ENCODE results near the gene CAMSAP2. TPM values are rescaled to one million over a fixed set of nuclear protein-coding genes. Genes with fewer than 3 reads are reported as not detected.

Gene CAMSAP2
- total and polyA plus RNA-seq, 2 donors (not counting 3 experiments of a cell fraction or from before 2014, with no cell fraction given): 6.7 to 45.5 TPM

- dilution Hi-C loops (cut with MboI; ENCODE audit: extremely low pct_ligation_motif_present, low sequenced_read_pairs): no loop called here
- ChIA-PET CTCF (interaction anchor here (1.0 to 1.6 kb wide), 5 partner anchors 10 to 107 kb away, joined by 3 to 6 read pairs (median 3); no protein-coding TSS in a partner anchor), POLR2A (no interaction called here)
Observed at GRCh38 chr1:200729863-200730262, 8.8 kb upstream of the CAMSAP2 start.

More at GRCh38 chr1:200729863-200730262, 8.8 kb upstream of the CAMSAP2 start:
- Histone ChIP-seq H3K36me3 (ENCODE audit: control insufficient read depth in 2 of 2, extremely low read depth in 1 of 2, insufficient read depth in 2 of 2, low read length in 2 of 2) (no peaks in the 10 kb centered on the region), H3K4me3 (replicated peaks in 1 of 3; ENCODE audit: insufficient read depth in 1 of 3, low read depth in 1 of 3, low read length in 3 of 3) (peak overlapping the region in 1 of 3 experiments; percentile 11), H3K9me3 (replicated peaks; ENCODE audit: control insufficient read depth, insufficient read depth, low read length) (no peaks in the 10 kb centered on the region), H3K27me3 (ENCODE audit: control insufficient read depth in 2 of 2, insufficient read depth in 2 of 2, low read length in 2 of 2) (no peaks in the 10 kb centered on the region), H3K79me2 (ENCODE audit: control insufficient read depth, insufficient read depth, low read length) (no peaks in the 10 kb centered on the region), H2AFZ (ENCODE audit: low read depth, low read length) (peak overlapping the region; percentile 91), H3K4me2 (ENCODE audit: insufficient read depth, low read length) (peak overlapping the region; percentile 83), H3K4me1 (ENCODE audit: control insufficient read depth, extremely low read depth, insufficient read depth, low read length) (peaks cover 10% of the 10 kb centered on the region), H3K27ac (ENCODE audit: insufficient read depth, low read depth, low read length) (peak overlapping the region; percentile 45), H3K9ac (replicated peaks; ENCODE audit: extremely low read depth, insufficient read depth, low read length) (peak overlapping the region; percentile 28), H4K20me1 (replicated peaks; ENCODE audit: control insufficient read depth, extremely low read depth, insufficient read depth, low read length) (no peaks in the 10 kb centered on the region), H3K9me1 (replicated peaks; ENCODE audit: control insufficient read depth, extremely low read depth, insufficient read depth, low read length) (no peaks in the 10 kb centered on the region)
- no TSS peak for BruUV-seq (replicated peaks)
- no peak for TF ChIP-seq JUN (IDR thresholded peaks at IDR 0.05; ENCODE audit: borderline replicate concordance, insufficient read depth, insufficient read length, low read depth)
- no peak for TF ChIP-seq EZH2 (IDR thresholded peaks at IDR 0.05; ENCODE audit: borderline replicate concordance, low read depth, low read length, severe bottlenecking)
- TF ChIP-seq POLR2A (IDR thresholded peaks at IDR 0.05; ENCODE audit: low read depth, low read length): no peak
- no peak for TF ChIP-seq MAX (IDR thresholded peaks at IDR 0.05; ENCODE audit: insufficient read depth, insufficient read length)
- no peak for TF ChIP-seq CTCF (IDR thresholded peaks at IDR 0.05; ENCODE audit: extremely low read depth in 1 of 2, insufficient read depth in 1 of 2, low read depth in 1 of 2, low read length in 2 of 2)
- TF ChIP-seq MYC (IDR thresholded peaks at IDR 0.05; ENCODE audit: low read depth, low read length): no peak
- no peak for TF ChIP-seq GATA2 (IDR thresholded peaks at IDR 0.05; ENCODE audit: insufficient read depth, insufficient read length, low read depth, low read length)
- no peak for TF ChIP-seq FOS (IDR thresholded peaks at IDR 0.05; ENCODE audit: borderline replicate concordance, insufficient read depth, low read length)
- no peak for TF ChIP-seq POLR2AphosphoS5 (IDR thresholded peaks at IDR 0.05; ENCODE audit: insufficient read depth, low read depth, low read length)
- intact Hi-C loops (cut with micrococcal nuclease): no loop called here
- peak; percentile 24 for FAIRE-seq
- DNase-seq (ENCODE audit: low read depth, low spot score): no peak

Data from endothelial cell of umbilical vein (primary cell).